GM19035 (cell line): ENCODE measurements around the gene ACCS.

Source experiments
- ATAC-seq: cut with Tn5 transposase; IDR thresholded peaks from one replicate; pipeline ENCODE4 v1.9.1; 2021; ENCODE audit not compliant: unreplicated experiment

The ACCS gene

DNA sequence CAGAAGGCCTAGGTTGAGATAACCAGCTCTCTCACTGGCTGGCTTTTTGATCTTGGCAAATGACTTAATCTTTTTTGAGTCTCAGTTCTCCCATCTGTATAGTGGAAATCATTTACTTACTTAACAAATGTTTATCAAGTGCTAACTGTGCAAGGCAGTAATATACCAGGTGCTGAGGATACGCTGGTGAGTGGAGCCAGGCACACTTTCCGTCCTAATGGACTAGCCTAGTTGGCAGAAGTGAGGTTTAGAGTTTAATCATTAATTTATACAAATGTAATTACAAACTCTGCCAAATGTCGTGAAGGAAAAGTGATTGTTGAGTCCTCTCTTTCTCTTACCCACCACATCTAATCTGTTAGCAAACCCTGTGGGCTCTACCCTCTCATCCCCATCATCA, 62.7 kb downstream of the ACCS start:
- no peak for ATAC-seq

DNA sequence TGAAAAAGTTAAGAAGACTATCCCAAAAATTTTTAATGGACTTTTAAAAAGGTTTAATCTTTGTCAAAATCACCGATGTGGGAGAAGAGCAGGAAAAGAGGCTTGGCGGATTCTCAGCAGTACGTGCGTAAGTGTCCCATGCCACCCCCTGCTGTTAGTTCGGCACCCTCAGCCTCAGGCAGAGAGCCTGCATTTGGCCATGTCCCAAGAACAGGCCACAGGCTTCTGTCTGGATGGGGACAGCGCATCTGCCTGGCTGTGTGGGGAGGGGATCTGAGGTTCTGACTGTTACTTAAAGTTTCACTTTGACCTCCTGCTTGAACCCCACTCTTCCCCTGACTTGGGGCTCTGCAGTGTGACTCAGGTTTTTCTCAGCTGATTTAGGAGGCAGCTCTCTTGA, 64.7 kb downstream of the ACCS start:
- ATAC-seq: no peak

DNA sequence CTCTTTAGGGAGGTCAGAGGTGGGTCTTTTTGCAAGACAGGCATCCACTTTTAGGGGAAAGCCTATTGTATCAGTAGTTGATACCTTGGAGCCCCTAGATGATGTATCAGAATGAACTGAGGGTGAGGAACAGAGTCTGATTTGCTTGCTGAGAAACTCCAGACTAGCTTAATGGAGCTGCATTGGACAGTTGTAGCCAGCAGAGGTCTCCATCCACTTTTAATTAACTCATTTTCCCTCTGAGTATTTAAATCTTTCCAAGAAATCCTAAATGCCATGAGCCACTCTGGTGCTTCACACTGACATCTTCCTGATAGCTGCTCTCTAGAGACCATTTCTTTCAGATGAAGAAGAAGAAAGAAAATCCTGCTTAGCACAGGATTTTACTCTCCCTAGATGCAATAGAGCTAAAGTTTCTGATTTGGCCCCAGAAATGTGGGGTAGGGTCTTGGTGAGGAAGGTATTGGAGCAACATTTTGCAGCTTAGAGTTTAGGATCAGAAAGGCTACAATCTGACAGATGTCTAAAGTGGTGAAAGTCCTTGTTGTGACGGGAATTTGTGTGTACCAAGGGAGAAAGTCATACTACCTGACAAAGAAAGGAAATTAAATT, 67.4 kb downstream of the ACCS start:
- ATAC-seq: no peak
